NCI-H446 (cell line): Measurements from ENCODE around the gene SAFB.
"Not testable (repeated sequence)": the region's sequence is repeated elsewhere in the genome, so short reads cannot be mapped to it uniquely, and the experiment has no call there.

Experiments
- DNase-seq, 2 experiments: peaks; one replicate each; lab custom pipeline; 2025; lab: John Stamatoyannopoulos, UW

SAFB gene

GRCh38 chr19:5595129-5595528, 27.8 kb upstream of the SAFB start:
- no peak for DNase-seq

- no peak for DNase-seq
Observed at GRCh38 chr19:5595745-5596144, 27.1 kb upstream of the SAFB start.

- no peak for DNase-seq
Observed at GRCh38 chr19:5600797-5601196, 22.1 kb upstream of the SAFB start.

GRCh38 chr19:5603626-5604025, 19.3 kb upstream of the SAFB start:
- DNase-seq = no peak

- DNase-seq = no peak
Observed at GRCh38 chr19:5605362-5605761, 17.5 kb upstream of the SAFB start.

- no peak for DNase-seq
Observed at GRCh38 chr19:5607318-5608275, 15.3 kb upstream of the SAFB start.

GRCh38 chr19:5608291-5608690, 14.6 kb upstream of the SAFB start:
- DNase-seq = no peak

GRCh38 chr19:5608766-5609165, 14.1 kb upstream of the SAFB start:
- DNase-seq = not testable (repeated sequence)

- DNase-seq = no peak
Observed at GRCh38 chr19:5609881-5610448, 12.9 kb upstream of the SAFB start.

- no peak for DNase-seq
Observed at GRCh38 chr19:5612891-5613865, 9.7 kb upstream of the SAFB start.

GRCh38 chr19:5615756-5616327, 7.0 kb upstream of the SAFB start:
- no peak for DNase-seq

- no peak for DNase-seq
Observed at GRCh38 chr19:5617080-5617479, 5.8 kb upstream of the SAFB start.

- DNase-seq = no peak
Observed at GRCh38 chr19:5618591-5618990, 4.3 kb upstream of the SAFB start.

GRCh38 chr19:5619946-5620345, 2.9 kb upstream of the SAFB start:
- DNase-seq = no peak

GRCh38 chr19:5621311-5621944, 1.5 kb upstream of the SAFB start:
- no peak for DNase-seq

- DNase-seq = peak in 1 of 2 experiments; percentile 9
Observed at GRCh38 chr19:5621945-5622464, 878 bp upstream of the SAFB start.

- DNase-seq = no peak
Observed at GRCh38 chr19:5623397-5624017, 624 bp downstream of the SAFB start.

GRCh38 chr19:5624018-5624663, 1.3 kb downstream of the SAFB start:
- DNase-seq = peak in 1 of 2 experiments; percentile 12

GRCh38 chr19:5624741-5625278, 1.9 kb downstream of the SAFB start:
- no peak for DNase-seq

- no peak for DNase-seq
Observed at GRCh38 chr19:5625641-5626040, 2.8 kb downstream of the SAFB start.
